DMS 273 (cell line): ENCODE measurements around the gene TTYH2.

Source experiments
- DNase-seq: peaks from one replicate; lab custom pipeline; 2025; ENCODE audit not compliant: unreplicated experiment; lab: John Stamatoyannopoulos, UW

The TTYH2 gene

GRCh38 chr17:74192950-74193781, 20.2 kb upstream of the TTYH2 start:
- DNase-seq: peak; percentile 92

DNA sequence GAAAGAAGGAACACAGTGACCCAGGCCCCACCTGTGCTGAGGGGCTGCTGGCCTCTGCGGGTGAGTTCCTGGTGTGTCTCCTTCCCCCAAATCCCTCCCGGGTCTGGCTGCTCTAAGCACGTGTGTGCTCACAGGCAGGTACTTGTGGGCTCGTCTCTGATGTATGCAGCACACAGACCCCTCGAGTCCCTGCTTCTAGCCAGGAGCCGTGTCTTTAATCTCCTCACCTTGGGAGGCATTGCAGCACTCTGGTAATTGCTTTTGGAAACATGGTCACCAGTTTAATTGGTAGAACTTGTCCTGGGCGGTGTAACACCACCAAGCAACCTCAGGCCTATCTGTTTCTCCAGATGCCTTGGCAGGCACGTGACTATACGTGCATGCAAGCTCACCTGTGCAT, 18.7 kb upstream of the TTYH2 start:
- no peak for DNase-seq

- no peak for DNase-seq
Observed at GRCh38 chr17:74196541-74197317, 16.6 kb upstream of the TTYH2 start.

DNA sequence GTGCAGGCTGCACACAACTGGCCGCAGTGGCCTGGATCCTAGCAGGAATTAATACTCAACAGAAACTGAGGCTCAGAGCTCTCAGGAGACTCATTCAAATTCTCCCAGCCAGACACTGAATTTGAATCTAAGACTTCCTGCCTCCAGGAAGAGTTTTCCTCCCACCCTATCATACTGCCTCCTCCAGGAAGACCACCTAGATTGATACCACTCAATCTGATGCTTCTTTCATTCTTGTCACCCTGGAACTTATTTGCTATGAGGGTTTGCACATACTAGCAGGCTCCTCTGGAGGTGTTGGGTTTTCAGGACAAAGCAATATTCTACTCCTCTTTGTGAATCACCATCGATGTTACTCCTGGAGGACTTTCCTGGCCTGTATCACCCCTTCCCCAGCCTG, 15.6 kb upstream of the TTYH2 start:
- no peak for DNase-seq

- no peak for DNase-seq
Observed at GRCh38 chr17:74198694-74199093, 14.7 kb upstream of the TTYH2 start.

DNA sequence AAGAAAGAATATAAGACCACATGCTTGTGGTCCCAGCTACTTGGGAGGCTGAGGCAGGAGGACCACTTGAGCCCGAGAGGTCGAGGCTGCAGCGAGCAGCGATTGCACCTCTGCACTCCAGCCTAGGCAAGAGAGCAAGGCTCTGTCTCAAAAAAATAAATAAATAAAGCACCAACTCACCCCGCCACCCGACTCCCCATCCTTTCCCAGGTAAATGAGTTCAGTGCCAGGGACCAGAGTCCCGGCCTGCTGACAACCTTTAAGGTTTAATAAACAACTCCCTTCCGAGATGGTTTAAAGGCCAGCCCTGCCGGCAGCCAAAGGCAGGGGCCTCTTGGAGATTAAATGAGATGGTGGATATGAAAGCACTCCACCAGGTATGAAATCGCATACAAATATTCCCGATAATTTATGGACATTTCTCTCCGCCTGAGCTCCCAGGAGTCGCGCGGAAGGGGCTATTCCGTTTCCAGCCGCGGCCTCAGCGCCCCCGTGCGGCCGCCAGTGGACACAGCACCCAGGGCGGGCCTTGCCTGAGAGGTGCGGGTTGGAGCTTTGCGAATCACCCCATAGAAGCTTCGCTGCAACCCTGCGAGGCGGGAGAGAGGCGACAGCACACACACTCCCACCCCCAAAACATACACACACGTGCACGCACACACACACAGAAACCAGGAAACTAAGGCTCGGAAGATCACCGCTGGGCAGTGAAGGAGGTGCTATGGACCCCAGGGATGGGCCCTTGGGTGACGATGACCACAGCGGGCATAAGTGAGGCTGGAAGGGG, 13.9 kb upstream of the TTYH2 start:
- DNase-seq: peak; percentile 89

GRCh38 chr17:74200112-74200511, 13.3 kb upstream of the TTYH2 start:
- no peak for DNase-seq

- DNase-seq: peak; percentile 97
Observed at GRCh38 chr17:74201250-74201649, 12.1 kb upstream of the TTYH2 start.

DNA sequence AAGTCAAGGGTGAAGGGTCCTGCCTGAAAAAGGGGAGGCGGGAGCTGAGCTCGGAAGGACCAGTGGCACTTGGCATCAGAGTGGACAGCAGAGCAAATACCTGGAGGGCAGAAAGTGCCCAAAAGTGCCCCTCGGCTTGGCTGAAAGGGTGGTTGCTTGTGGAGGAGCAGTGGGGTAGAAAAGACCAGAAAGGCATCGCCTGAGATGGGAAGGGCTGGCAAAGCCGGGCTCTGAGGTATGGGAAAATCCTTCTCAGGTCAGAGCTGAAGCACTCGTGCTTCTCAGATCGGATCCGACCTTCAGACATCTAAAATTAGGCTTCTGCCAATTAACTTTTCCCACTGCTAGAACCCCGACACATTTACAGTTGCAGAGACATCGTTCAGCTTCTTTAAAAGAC, 11.4 kb upstream of the TTYH2 start:
- DNase-seq: no peak

- no peak for DNase-seq
Observed at GRCh38 chr17:74202938-74203337, 10.4 kb upstream of the TTYH2 start.

DNA sequence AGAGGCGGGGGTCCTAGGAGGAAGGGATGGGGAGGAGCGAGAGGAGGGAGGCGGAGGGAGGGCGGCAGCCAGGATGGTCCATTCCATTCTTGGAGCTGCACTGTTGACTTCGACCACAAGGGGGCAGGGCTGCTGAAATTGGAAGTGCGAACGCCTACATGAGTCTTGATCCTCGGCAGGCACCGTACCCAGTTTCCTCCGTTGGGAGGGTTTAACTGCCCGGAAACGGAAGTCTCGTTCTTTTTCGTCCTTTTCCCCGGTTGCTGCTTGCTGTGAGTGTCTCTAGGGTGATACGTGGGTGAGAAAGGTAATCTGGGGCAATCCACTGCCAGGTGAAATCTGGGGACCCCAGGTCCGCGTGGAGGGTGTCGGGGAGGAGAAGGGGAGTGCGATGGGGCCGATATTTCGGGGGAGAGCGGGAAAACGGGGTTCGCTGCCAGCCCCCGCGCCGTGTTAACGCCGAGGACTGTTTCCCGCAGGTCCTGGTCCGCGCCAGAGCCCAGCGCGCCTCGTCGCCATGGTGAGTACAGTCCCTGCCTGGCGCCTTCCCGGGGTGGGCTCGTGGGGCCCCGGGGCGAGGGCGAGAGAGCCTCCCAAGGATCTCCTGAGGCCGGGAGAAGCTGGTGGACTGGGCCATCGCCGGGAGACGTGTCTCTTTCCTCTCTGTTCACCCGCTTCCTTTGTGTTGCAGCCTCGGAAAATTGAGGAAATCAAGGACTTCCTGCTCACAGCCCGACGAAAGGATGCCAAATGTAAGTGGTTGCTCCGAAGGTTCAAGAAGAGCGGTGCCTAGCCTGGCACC, 9.7 kb upstream of the TTYH2 start, which contains the start of gene RPL38:
Gene RPL38 (plus strand): TSS at position 240 of the 802 bp plus-strand sequence. CDS start 278 bp downstream, at position 518.
- DNase-seq: peak; percentile 99

DNA sequence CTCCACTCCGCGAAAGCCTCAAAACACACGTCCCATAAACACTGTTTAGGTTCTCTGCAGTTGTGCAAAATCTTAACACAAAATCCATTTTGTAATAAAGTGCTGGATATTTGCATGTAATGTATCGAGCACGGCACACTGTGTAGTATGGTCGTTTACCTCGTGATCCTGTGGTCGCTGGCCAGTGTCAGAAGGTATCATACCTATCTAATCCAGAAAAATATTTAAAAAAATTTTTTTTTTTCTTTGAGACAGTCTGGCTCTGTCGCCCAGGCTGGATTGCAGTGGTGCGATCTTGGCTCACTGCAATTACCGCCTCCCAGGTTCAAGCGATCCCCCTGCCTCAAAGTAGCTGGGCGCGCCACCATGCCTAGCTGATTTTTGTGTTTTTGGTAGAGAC, 8.9 kb upstream of the TTYH2 start:
- no peak for DNase-seq

DNA sequence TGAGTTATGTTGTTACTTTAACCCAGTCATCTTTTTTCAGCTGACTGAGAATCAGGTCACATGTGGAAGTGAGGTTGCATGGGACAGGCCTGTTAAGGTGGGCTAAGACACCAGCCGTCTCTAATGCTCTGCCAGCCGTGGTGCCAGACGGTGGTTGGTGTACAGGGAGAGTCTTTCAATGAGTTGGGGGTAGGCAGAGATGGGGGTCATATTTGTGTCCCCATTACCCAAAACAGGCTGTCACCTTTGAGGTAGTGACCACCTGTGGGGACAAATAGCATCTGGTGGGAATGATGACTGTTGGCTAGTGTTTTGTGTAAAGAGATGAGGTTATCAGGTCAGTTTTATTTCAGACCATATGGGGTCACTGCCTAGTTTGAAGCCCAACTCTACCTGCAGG, 8.1 kb upstream of the TTYH2 start:
- DNase-seq: peak; percentile 52

GRCh38 chr17:74206332-74206818, 7.0 kb upstream of the TTYH2 start:
- DNase-seq: peak; percentile 64

DNA sequence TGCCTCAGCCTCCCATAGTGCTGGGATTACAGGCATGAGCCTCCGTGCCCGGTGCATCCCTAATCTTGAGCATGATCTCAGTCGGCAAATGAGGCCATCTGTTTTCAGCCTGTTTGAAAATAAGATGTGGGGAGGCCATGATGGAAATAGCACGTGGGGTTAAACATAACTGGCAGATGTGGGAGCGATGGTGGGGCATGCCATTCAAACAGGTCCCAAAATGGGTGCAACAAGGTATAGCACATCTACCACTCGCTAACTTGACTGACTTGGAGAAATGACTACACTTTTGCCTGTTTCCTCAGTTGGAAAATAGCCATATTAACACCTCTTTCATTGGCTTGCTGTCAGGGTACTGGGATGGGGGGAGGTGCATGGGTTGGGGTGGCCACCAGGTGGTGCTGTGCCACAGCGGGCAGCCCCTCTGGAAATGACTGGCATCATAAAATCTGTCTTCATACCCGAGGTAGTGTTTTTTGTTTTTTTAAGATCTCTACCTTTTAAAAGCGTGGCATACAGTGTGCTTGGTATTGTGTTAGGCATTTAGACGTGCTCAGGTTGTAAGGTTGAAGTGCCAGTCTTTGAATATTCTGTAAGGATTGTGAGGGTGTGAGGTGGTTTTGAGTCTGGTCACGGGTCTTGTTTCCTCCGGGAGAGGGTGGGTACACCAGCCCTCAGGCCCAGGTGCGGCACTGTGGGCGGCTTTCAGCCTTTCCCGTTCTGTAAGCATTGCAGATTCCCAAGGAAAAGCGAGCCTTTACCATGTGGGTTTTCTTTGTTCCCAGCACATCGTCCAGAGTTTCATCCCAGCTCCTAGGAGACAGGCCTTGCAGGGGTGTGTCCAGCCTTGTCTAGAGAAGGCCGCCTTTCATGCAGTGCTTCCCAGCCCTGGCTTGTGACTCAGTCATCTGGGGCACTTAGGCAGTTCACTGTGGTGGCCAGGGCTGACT, 2.9 kb upstream of the TTYH2 start:
- peak; percentile 96 for DNase-seq

GRCh38 chr17:74211141-74211911, 2.0 kb upstream of the TTYH2 start:
- peak; percentile 74 for DNase-seq

- DNase-seq: no peak
Observed at GRCh38 chr17:74211912-74212208, 1.5 kb upstream of the TTYH2 start.

GRCh38 chr17:74212209-74212912, 1.0 kb upstream of the TTYH2 start:
- peak; percentile 59 for DNase-seq
